GM21526 (cell line): ENCODE data around the gene FBRS.

Experiments
- ATAC-seq: cut with Tn5 transposase; IDR thresholded peaks from one replicate; pipeline ENCODE4 v1.9.1; 2021; ENCODE audit warnings: moderate library complexity; ENCODE audit not compliant: unreplicated experiment, low FRiP score

FBRS gene

GRCh38 chr16:30641378-30641982 lies 16.8 kb upstream of the FBRS start:
- ATAC-seq = no peak

- ATAC-seq = no peak
Measured at GRCh38 chr16:30644334-30644830, 13.8 kb upstream of the FBRS start.

- no peak for ATAC-seq
Measured at GRCh38 chr16:30645727-30646126, 12.5 kb upstream of the FBRS start.

DNA sequence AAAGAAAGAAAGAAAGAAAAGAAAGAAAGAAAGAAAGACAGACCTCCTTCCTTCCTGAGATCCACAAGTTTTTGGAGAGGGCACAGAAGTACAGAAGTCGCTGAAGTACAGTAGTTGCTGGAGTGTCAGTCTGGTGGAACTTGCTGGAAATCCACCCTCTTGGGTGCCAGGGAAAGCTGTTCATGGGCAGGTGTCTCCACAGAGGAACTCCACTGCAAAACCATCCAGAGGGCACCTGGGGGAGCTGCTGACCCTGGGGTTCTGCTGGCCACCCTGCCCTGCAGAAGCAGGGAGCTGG lies 11.0 kb upstream of the FBRS start:
- no peak for ATAC-seq

GRCh38 chr16:30649725-30650368 lies 8.4 kb upstream of the FBRS start:
- no peak for ATAC-seq

GRCh38 chr16:30650369-30651123 lies 7.7 kb upstream of the FBRS start, which contains the start of gene PRR14:
PRR14 (plus strand) TSS chr16:30650960; CDS start chr16:30651646, 686 bp downstream.
- peak; percentile 71 for ATAC-seq

- ATAC-seq = peak; percentile 33
Measured at GRCh38 chr16:30651124-30652004, 6.9 kb upstream of the FBRS start.

DNA sequence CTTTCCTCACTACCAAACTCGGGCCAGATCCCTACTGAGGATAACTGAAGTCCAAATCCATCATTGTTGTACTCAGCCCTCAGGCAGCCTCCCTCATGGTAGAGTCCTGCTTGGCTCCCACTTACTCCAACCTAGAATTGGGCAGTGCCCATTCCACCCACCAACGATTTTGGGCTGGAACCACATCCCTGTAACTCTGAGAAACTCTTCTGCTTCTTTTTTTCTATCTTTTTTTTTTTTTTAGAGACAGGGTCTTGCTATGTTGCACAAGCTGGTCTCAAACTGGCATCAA lies 6.3 kb upstream of the FBRS start:
- ATAC-seq = no peak

- no peak for ATAC-seq
Measured at GRCh38 chr16:30652718-30653117, 5.5 kb upstream of the FBRS start.

DNA sequence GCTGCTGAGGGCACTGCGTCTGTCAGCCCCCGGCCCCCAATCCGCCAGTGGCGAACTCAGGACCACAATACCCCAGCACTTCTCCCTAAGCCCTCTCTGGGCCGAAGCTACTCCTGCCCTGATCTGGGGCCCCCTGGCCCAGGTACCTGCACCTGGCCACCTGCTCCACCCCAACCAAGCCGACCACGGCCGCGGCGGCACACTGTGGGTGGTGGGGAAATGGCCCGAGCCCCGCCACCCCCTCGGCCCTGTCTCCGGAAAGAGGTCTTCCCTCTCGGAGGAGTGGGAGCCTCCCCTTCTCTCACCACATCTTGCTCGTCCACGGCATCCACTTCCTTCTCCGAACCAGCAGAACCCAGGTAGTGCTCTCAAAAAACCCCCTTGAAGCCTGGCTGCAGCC lies 3.4 kb upstream of the FBRS start:
- no peak for ATAC-seq

- no peak for ATAC-seq
Measured at GRCh38 chr16:30655815-30656347, 2.4 kb upstream of the FBRS start.

GRCh38 chr16:30656388-30656787 lies 1.8 kb upstream of the FBRS start:
- no peak for ATAC-seq

DNA sequence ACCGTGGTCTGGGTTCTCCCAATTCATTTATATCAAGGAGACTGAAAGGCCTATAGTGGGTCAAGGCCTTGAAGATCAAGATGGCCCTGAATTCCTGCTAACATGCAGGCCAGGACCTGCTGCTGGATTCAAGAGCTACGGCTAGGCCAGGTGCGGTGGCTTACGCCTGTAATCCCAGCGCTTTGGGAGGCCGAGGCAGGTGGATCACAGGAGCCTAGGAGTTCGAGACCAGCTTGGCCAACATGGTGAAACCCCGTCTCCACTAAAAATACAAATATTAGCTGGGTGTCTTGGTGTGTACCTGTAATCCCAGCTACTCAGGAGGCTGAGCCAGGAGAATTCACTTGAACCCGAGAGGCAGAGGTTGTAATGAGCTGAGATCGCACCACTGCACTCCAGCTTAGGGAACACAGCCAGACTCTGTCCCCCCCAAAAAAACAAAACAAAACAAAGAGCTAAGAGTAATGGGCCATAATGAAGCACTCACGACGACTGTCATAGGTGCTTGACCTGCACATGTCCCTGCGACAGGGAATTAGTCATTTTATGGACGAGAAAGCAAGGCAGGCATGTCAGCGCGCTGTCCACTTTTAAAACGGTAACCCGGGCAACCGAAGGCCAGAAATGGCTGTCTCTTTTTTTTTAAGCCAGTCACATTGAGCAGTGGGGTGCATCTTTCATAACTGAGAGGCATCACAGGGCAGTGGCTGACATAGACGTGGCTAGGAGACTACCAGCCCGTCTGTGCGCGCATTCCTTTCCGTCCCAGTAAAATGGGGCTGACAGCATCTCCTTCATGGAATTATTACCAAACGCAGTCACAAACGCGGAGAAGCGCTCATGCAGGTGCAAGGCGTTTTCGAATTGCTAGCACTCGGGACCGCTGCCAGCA lies 1.0 kb upstream of the FBRS start:
- ATAC-seq = no peak

- ATAC-seq = peak; percentile 42
Measured at GRCh38 chr16:30658731-30659506, 688 bp downstream of the FBRS start.

GRCh38 chr16:30659507-30660423 lies 1.5 kb downstream of the FBRS start:
- ATAC-seq = no peak

DNA sequence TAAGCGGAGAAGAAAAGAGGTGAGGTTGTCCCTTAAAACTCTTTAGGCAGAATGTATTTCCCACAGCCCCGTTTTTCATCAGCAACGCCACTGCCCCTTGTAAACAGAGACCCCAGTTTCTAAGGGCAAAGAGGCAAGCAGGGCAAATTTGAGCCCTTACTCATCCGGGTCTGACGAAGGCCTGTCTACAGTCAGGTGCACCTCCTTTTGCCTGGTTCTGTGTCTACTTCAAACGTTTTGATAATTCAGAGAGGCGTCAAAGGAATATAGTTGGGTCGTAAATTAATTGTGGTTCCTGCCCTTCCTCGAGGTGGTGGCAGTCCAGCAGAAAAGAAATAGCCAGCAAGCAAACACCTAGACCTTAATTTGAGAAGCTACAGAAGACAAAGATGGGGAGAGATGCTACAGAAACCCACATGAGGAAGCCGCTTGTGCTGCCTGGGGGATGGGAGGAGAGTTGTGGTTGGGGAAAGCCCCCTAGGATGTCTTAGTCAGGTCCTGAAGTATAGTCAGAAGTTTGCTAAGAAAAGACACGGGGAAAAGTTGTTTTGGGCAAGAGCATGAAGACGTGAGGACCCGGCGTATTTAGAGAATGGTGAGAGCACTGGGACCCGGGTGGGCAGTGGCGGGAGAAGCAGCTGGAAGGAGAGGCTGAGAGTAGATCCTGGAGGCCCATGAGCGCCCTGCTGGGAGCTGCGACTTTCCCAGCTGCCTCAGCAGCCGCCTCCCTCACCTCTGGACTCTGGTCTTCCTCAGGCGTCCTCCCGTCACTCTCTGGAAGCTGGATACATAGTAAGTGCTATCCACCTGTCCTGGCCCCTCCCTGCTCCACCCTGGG lies 2.4 kb downstream of the FBRS start:
- ATAC-seq = no peak

GRCh38 chr16:30662449-30662848 lies 4.2 kb downstream of the FBRS start:
- ATAC-seq = no peak
